Vagina (tissue), 2 donors: ENCODE results near the gene SARDH.

Experiments
- POLR2A ChIP-seq, 2 donors: fragments of 450-650 bp; IDR thresholded peaks; one replicate each; pipeline ENCODE4 v1.6.1; 2017; ENCODE audit warnings: antibody characterized with exemption in 2 of 2, mild to moderate bottlenecking in 2 of 2, moderate library complexity in 2 of 2
- POLR2AphosphoS5 ChIP-seq, 2 donors: sonication (generic); formaldehyde crosslinking; IDR thresholded peaks; one replicate each; pipeline ENCODE4 v1.9.0; 2017; ENCODE audit warnings: antibody characterized with exemption in 2 of 2, mild to moderate bottlenecking in 2 of 2, low read depth in 1 of 2; ENCODE audit not compliant: insufficient read depth in 1 of 2
- TF ChIP-seq, protein P1 (sequence below), 3 experiments: fragments of 450-650 bp in 2 of 3; fragments of 200-600 bp in 1 of 3; sonication (generic) in 1 of 3; IDR thresholded peaks; one replicate each; pipeline ENCODE4 v1.5.1; 2017 to 2019; ENCODE audit warnings: antibody characterized with exemption in 3 of 3, mild to moderate bottlenecking in 2 of 3, moderate library complexity in 2 of 3

DNA sequence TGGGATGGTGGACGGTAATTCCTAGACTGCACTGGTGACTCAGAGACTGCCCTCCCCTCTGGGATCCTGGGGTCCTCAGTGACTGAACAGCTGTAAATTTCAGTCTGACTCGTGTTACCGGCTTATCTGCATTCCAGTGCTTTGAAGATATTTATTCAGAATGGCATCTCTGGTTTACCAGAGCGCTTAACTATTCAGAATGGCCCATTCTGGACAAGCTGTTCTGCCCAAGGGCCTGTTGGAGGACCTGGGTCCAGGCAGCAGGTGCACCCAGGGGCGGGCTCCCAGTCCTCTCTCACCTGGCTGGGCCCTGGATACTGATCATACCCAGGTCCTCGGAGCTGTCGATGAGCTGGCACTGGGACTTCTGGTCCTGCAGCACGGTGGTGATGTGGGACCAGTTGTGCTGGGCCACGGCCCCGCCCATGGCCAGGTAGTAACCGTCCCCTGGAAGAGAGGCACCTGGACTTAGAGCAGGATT lies 48.0 kb downstream of the SARDH start:
- TF ChIP-seq, protein P1, sequence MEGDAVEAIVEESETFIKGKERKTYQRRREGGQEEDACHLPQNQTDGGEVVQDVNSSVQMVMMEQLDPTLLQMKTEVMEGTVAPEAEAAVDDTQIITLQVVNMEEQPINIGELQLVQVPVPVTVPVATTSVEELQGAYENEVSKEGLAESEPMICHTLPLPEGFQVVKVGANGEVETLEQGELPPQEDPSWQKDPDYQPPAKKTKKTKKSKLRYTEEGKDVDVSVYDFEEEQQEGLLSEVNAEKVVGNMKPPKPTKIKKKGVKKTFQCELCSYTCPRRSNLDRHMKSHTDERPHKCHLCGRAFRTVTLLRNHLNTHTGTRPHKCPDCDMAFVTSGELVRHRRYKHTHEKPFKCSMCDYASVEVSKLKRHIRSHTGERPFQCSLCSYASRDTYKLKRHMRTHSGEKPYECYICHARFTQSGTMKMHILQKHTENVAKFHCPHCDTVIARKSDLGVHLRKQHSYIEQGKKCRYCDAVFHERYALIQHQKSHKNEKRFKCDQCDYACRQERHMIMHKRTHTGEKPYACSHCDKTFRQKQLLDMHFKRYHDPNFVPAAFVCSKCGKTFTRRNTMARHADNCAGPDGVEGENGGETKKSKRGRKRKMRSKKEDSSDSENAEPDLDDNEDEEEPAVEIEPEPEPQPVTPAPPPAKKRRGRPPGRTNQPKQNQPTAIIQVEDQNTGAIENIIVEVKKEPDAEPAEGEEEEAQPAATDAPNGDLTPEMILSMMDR (IDR thresholded peaks at IDR 0.05), result no peak
- TF ChIP-seq POLR2AphosphoS5 (IDR thresholded peaks at IDR 0.05; ENCODE audit: insufficient read depth in 1 of 2, low read depth in 1 of 2), result no peak
- TF ChIP-seq POLR2A (IDR thresholded peaks at IDR 0.05), result no peak
